ENCODE results near the gene TGM2.

TGM2 gene

GRCh38 chr20:38143646-38144554 is 21.2 kb downstream of the TGM2 start:
- no peak for DNase-seq

- no peak for DNase-seq
Observed at GRCh38 chr20:38143238-38143645, 21.8 kb downstream of the TGM2 start.

- no peak for DNase-seq
Observed at GRCh38 chr20:38141889-38142494, 23.1 kb downstream of the TGM2 start.

GRCh38 chr20:38141204-38141888 is 23.7 kb downstream of the TGM2 start:
- DNase-seq, result no peak

GRCh38 chr20:38139977-38140753 is 24.9 kb downstream of the TGM2 start:
- DNase-seq, result no peak

GRCh38 chr20:38139156-38139912 is 25.7 kb downstream of the TGM2 start:
- DNase-seq, result no peak

- no peak for DNase-seq
Observed at GRCh38 chr20:38138086-38138778, 26.8 kb downstream of the TGM2 start.

- DNase-seq, result no peak
Observed at GRCh38 chr20:38137441-38138037, 27.5 kb downstream of the TGM2 start.

- DNase-seq, result no peak
Observed at GRCh38 chr20:38136421-38137245, 28.4 kb downstream of the TGM2 start.

GRCh38 chr20:38135651-38136420 is 29.2 kb downstream of the TGM2 start:
- DNase-seq, result no peak

- no peak for DNase-seq
Observed at GRCh38 chr20:38135271-38135650, 29.8 kb downstream of the TGM2 start.

GRCh38 chr20:38134427-38135270 is 30.4 kb downstream of the TGM2 start:
- no peak for DNase-seq

GRCh38 chr20:38133680-38134426 is 31.2 kb downstream of the TGM2 start:
- no peak for DNase-seq

- no peak for DNase-seq
Observed at GRCh38 chr20:38132910-38133501, 32.1 kb downstream of the TGM2 start.

GRCh38 chr20:38132156-38132909 is 32.7 kb downstream of the TGM2 start:
- no peak for DNase-seq

GRCh38 chr20:38131588-38132121 is 33.4 kb downstream of the TGM2 start:
- DNase-seq, result no peak
